C4-2B (cell line): Measurements from ENCODE around the gene L1CAM.

Experiments
- H3K27ac ChIP-seq: fragments of 450-650 bp; 2 replicates; pipeline ENCODE4 v1.5.1; 2017
- ZFX ChIP-seq: fragments of 450-650 bp; IDR thresholded peaks from 2 replicates; pipeline ENCODE4 v1.6.1; 2017
- TF ChIP-seq, protein P1 (sequence below): fragments of 450-650 bp; conservative IDR thresholded peaks from 2 replicates; pipeline ENCODE4 v1.5.1; 2017; ENCODE audit warnings: mild to moderate bottlenecking

L1CAM gene

DNA sequence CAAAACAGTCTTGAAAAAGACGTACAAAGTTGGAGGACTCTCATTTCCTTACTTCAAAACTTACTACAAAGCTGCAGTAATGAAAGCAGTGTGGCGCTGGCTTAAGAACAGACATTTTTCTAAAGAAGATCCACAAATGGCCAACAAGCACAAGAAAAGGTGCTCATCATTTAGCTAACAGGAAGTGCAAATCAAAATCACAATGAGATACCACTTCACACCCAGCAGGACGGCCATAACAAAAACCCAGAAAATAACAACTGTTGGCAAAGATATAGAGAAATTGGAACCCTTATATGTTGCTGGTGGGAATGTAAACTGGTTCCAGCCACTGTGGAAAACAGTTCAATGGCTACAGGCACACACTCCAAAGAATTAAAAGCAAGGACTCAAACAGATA is 59.0 kb downstream of the L1CAM start:
- no peak for TF ChIP-seq ZFX
- TF ChIP-seq, protein P1, sequence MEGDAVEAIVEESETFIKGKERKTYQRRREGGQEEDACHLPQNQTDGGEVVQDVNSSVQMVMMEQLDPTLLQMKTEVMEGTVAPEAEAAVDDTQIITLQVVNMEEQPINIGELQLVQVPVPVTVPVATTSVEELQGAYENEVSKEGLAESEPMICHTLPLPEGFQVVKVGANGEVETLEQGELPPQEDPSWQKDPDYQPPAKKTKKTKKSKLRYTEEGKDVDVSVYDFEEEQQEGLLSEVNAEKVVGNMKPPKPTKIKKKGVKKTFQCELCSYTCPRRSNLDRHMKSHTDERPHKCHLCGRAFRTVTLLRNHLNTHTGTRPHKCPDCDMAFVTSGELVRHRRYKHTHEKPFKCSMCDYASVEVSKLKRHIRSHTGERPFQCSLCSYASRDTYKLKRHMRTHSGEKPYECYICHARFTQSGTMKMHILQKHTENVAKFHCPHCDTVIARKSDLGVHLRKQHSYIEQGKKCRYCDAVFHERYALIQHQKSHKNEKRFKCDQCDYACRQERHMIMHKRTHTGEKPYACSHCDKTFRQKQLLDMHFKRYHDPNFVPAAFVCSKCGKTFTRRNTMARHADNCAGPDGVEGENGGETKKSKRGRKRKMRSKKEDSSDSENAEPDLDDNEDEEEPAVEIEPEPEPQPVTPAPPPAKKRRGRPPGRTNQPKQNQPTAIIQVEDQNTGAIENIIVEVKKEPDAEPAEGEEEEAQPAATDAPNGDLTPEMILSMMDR: no peak
- no peak overlapping the region for H3K27ac ChIP-seq

DNA sequence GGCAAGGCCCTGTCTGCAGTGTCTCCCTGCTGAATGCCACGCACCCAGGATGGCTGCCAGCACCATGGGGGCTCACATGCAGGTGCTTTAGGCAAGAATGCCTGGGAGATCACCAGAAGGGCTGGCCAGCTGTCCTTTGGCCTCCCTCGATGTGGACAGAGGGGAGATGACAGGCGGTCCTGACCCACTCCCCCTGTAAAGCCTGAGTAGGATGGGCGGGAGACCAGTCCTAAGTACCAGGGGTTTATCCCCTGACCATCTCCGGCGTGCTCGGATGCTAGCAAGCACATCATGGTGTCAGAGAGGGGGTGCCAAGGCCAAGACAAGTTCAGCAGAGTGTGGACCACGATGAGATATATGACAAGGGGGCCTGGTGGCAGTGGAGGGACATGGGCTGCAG is 60.9 kb downstream of the L1CAM start:
- H3K27ac ChIP-seq: no peak overlapping the region
- no peak for TF ChIP-seq ZFX
- TF ChIP-seq, protein P1: no peak

DNA sequence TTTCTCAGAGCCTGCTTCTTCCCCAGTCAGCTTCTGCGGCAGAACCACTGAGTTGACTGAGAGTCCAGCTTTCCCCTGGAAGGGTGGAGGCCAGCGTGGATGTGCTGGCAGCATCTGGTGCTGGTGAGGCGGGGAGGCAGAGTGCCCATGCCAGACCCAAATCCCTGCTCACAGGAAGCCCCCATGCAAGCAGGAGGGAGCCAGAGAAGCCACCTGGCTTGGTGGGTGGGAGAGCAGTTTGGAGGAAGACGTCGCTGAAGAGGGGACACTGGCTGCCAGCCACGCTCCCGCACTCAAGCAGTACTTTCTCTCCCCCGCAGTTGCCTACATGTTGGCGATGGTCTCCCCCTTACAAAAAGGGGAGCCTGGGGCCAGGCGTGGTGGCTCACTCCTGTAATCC is 61.6 kb downstream of the L1CAM start:
- no peak overlapping the region for H3K27ac ChIP-seq
- no peak for TF ChIP-seq ZFX
- TF ChIP-seq, protein P1: no peak

DNA sequence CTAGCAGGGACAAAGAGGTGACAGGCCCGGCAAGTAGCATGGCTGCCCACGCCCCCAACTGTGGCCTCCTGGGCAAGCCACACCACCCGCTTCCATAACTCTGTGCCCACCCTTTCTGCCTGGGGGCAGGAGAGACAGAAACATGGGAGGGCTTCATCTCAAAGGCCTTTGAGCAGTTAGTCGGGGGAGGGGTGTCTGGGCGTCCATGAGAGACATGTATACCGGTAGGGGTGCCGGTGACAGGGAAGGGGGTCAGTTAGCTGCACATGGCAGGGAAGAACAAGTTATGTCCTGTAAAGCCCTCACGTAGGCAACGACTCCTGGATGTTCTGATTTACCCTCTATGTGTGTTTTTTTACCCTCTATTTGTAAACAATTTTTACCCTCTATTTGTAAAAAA is 64.9 kb downstream of the L1CAM start:
- no peak for TF ChIP-seq ZFX
- TF ChIP-seq, protein P1: no peak

DNA sequence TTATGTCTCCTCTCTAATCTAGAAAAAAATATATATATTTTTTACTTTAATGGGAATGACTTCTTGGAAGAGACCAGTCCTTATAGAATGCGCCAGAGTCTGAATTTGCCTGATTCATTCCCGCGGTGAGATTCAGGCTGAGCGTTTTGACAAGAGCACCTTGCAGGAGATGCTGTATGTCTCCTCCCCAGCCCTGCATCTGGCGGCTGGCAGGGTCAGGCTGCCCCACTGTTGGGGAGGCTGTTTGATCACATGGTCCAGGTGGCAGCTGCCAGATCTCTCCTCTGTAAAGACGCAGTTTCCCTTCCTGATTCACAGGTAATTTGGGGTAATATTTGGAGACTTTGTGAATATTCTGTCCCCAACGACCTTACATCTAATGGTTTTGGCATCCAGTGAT is 65.4 kb downstream of the L1CAM start:
- no peak overlapping the region for H3K27ac ChIP-seq
- no peak for TF ChIP-seq ZFX
- TF ChIP-seq, protein P1: no peak

More for the DNA sequence above, 64.9 kb downstream of the L1CAM start:
- H3K27ac ChIP-seq: no peak overlapping the region

DNA sequence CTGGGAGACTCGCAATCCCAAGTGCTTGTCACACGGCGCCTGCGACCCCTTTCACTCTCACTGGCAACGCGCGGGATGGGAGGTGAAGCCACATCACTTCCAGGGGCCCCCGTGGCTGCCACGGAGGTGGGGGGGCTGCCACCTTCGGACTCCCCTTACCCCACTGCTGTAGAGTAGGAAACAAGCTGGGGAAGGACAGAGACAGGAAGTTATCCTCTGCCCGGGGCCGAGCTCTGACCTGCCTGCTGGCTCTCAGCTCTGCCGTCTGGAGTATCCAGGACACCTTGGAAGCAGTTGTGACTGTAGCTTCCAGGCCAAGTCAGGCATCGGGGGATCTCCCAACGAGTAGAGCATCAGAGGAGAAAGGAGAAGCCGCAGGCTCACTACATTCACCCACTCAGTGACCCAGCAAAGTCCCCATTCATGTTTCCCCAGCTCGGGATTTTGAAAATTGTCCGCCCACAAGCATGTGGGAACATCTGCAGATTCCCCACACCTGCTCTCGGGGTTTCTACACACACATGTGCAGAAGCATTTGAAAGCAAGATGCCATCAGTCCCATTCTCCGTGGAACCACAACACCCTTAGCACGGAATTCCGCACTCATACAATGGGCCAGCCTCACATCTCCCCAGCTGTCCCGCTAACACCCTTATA is 66.5 kb downstream of the L1CAM start:
- H3K27ac ChIP-seq: peak overlapping the region; percentile 52

More for the DNA sequence above, 66.5 kb downstream of the L1CAM start:
- no peak for TF ChIP-seq ZFX
- TF ChIP-seq, protein P1: no peak
